GM19035 (cell line): ENCODE measurements around the gene FAM200C.

ENCODE experiments used
- ATAC-seq: cut with Tn5 transposase; IDR thresholded peaks from one replicate; pipeline ENCODE4 v1.9.1; 2021; ENCODE audit not compliant: unreplicated experiment

Gene FAM200C

GRCh38 chr5:160367885-160368284 lies 32.0 kb downstream of the FAM200C start:
- ATAC-seq, result no peak

- ATAC-seq, result no peak
Measured at GRCh38 chr5:160367261-160367660, 32.6 kb downstream of the FAM200C start.

- ATAC-seq, result no peak
Measured at GRCh38 chr5:160366230-160366629, 33.6 kb downstream of the FAM200C start.

DNA sequence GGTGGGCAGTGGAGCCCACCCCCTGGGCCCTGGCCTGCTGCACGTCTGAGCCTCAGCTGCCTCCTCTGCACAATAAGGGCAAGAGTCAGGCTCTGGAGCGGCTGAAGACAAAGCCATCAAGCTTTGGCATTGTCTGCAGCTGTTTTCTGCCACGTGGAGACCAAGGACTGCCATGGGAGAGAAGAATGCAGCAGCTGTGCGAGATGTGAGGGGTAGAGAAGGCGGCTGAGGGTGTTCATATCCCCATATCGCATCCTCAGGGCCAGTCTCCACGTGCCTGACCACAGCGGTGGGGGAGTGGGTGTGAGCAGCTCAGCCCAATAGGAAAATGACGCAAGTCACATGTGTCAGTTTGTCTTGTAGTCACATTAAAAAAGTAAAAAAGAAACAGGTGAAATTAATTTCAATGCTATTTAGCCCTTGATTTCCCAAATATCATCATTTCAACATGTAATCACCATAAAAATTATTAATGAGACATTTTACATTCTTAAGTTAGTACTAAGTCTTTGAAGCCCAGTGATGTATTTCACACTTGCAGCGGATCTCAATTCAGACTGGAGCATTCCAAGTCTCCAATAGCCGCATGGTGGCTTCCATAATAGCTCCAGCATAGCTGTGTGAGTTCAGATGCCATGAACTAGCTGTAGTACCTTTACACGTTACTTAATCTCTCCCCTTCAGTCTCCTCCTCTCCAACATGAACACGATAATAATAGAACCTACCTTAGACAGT lies 36.0 kb downstream of the FAM200C start:
- no peak for ATAC-seq

- no peak for ATAC-seq
Measured at GRCh38 chr5:160363211-160363610, 36.6 kb downstream of the FAM200C start.

DNA sequence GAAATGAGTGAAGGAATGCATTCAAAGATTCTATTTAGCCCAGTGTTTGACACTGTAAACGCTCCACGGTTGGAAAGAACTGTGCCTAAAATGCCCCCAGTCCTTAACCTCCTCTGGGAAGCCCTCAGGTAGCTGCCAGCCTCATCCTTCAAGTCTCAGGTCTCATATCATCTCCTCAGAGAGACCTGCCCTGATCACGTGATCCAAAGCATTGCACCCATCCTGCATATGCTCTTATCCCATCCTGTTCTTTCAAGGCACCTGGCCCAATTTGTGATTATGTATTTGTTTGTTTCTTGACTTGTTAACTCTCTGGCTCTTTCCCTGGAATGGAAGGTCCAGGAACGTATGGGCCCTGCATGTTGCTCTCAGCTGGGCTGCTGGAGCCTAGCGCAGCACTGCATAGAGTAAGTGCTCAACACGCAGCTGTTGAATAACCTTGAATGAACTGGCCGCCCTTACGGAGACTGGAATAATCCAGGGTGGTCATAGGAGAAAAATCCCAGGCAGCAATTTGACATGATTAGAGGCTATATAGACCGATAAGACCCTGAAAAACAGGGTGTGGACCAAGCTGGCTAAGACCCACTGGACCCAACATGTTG lies 38.1 kb downstream of the FAM200C start:
- no peak for ATAC-seq

DNA sequence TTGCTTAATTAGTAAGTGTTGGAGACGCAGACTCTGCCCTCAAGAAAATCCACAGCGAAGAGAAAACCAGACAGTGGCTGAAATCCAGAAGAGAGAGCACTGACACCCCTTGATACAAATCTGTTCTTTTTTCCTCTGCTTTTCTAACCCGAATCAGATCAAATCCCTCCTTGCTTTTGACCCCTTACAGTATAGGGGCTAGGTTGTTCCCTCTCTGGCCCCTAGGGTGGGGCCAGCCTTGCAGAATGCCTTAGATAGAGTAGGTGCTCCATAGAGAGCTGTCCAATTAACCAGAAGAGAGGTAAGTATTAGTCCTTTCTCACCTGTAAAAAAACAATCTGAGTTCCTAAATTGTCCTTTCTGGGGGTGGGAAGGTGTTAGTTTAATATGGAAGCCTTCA lies 39.5 kb downstream of the FAM200C start:
- no peak for ATAC-seq

DNA sequence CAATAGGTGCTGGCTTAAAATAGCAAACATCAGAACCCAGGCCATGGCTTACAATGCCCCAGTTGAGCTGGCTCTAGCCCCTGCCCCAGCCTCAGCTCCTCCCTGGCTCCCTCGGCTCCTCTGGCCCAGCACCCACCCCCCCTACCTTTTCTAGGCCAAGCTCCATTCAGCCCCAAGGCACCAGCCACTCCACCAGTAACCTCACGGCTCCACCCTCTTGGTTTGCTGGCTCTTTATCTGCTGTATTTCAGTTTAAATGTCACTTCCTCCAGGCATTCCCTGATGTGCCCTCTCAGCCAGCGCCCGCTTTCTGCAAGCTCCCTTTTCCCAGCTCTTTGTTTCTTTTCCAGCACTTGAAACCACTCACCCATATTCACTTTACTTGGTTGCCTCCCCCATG lies 40.0 kb downstream of the FAM200C start:
- ATAC-seq, result no peak

- no peak for ATAC-seq
Measured at GRCh38 chr5:160359242-160359641, 40.6 kb downstream of the FAM200C start.

- no peak for ATAC-seq
Measured at GRCh38 chr5:160357861-160358411, 41.9 kb downstream of the FAM200C start.

- ATAC-seq, result no peak
Measured at GRCh38 chr5:160357394-160357793, 42.5 kb downstream of the FAM200C start.

DNA sequence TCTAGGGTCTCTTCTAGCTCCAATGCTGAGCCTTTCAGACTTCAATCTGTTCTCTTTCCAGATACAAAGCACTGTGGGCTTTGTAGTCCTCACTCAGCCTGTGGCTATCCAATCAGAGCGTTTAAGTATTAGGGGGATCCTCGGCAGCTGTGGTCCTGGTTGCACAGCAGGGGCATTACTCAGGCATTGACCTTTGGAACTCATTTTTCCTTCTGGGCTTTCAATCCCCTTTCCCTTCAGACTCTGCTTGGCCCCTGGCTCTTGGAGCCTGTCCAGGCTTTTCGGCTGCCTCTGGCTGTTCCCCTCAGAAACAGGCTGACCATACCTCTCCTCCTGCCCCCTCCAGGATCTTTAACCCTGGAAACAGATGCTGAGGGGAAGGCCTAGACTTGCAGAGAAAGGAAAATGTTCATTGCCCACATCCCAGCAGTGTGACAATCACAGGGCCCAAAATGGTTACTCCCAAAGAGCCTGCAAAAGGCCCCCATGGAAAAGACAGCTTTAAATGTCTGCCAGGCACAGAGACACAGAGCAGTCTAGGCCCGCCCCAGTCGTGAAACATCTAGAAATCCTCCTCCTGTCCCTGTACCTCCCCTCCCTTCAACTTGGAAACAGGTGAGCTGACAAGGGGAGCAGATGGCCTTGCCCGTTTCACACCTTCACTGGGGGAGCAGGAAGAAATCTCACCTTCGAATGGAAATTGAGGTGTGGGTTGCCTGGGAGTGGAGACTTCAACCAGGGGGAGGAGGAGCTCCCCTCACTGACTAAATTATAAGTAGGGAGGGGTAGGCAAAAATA lies 43.1 kb downstream of the FAM200C start:
- ATAC-seq, result no peak

DNA sequence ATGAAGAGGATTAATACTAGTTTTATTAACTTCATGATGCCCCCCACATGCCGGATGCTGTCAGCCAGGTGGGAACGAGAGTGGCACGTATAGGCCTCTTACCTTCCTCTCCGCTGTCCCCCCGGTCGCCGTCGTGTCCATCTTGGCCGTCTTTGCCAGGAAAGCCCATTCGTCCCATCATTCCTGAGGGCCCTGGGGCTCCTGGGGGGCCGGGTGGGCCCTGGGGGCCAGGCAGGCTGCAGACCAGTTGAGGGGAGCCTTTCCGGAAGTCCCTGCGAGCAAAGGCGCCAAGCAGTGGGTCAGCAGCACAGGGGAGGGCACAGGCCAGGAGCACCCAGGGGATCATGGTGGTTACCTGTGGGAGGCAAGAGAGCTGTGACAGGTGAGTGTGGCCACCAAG lies 45.2 kb downstream of the FAM200C start:
- ATAC-seq, result no peak

DNA sequence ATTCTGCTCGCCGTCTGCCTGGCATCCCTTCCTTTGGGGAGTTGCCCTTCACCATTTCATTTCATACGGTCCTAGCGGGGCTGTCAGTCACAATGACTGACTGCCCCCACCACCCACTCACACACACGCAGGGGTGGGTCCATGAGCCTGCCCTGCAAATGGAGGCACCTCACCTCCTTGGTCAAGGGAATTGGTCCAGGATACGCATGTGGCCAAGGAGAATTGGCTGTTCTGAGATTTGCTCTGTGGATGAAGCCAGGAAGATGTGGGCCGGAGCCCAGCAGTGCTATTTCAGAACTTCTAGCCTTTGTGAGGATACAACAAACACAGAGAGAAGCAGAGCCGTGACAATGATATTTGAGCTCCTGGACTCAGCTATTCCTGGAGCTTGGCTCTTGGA lies 46.5 kb downstream of the FAM200C start:
- ATAC-seq, result no peak

DNA sequence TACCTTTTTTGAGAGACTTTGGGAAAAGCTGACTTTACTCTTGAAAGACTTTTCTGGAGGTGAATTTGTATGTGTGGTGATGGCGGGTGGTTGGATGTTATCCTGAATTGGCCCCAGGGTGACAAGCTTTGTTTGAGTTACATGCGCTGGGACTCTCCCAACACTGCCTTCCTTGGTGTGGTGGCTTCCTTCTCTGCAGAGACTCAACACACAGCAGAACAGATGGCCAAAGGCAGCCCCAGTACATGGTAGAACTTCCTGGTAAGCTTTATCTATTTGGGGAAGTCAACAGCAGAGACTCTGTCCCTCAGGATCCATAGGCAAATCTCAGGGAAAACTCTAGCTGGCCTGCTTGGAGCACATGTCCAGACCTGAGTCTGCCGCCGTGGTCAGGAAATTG lies 47.5 kb downstream of the FAM200C start:
- no peak for ATAC-seq

DNA sequence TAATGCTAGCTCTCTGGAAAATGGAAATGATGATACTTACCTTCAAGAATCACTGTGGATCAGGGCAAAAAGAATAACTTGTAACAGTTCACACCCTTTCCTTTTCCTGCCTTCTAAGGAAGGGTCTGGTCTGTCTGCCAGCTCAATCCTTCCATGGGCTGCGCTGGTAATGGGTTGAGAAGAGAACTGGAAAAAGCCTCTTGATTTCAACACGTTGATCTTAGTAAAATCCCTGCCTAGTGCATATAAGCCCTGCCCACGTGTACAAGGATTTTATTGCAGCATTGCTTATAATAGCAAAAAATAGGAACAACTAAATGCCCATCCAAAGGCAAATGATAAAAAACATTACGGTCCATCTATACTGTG lies 49.9 kb downstream of the FAM200C start:
- no peak for ATAC-seq

- ATAC-seq, result no peak
Measured at GRCh38 chr5:160349249-160349934, 50.5 kb downstream of the FAM200C start.

DNA sequence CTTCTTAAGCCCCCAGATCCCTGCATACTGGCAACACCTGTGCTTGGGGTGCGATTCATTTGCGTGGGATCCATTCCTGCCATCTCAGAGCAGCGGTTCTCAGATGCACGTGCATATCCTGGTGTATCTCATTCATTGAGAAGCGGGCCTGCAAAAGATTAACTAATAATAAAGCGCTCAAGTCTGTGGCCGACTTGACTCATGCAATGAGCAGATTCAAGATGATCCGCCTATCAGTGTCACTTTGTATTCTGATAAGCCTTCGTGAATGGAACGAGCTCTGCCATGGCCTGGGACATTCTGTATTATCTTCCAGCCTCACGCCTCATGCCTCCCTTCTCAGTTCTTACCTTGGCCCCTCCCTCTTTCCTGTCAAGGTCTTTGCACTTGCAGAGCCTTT lies 51.8 kb downstream of the FAM200C start:
- ATAC-seq, result no peak

- no peak for ATAC-seq
Measured at GRCh38 chr5:160347448-160347847, 52.4 kb downstream of the FAM200C start.
